G401.6 (cell line): ENCODE results near the gene TMEM106A.
"Not testable (repeated sequence)": the region's sequence is repeated elsewhere in the genome, so short reads cannot be mapped to it uniquely, and the experiment has no call there.

Experiments
- FAIRE-seq: peaks from 2 replicates; lab custom pipeline; 2012; peaks lifted over from hg19 to GRCh38; lab: Jason Lieb, UNC

Gene TMEM106A

GRCh38 chr17:43211480-43212402 is at the start of gene TMEM106A:
TMEM106A (plus strand) TSS chr17:43211875; CDS start chr17:43213042, 1,167 bp downstream.
- no peak for FAIRE-seq

- FAIRE-seq: not testable (repeated sequence)
Observed at GRCh38 chr17:43165971-43166370, 45.7 kb upstream of the TMEM106A start.

- FAIRE-seq: no peak
Observed at GRCh38 chr17:43169561-43170139, 42.0 kb upstream of the TMEM106A start.

- peak; percentile 97 for FAIRE-seq
Observed at GRCh38 chr17:43170140-43170765, 41.4 kb upstream of the TMEM106A start.

GRCh38 chr17:43170766-43171585 is 40.7 kb upstream of the TMEM106A start, which contains the start of gene NBR1:
NBR1 (plus strand) TSS chr17:43171214; CDS start chr17:43175800, 4,586 bp downstream.
- peak; percentile 98 for FAIRE-seq

- FAIRE-seq: no peak
Observed at GRCh38 chr17:43171586-43172487, 39.8 kb upstream of the TMEM106A start.

GRCh38 chr17:43175213-43176118 is 36.2 kb upstream of the TMEM106A start:
- FAIRE-seq: no peak

- no peak for FAIRE-seq
Observed at GRCh38 chr17:43176119-43176570, 35.5 kb upstream of the TMEM106A start.

- FAIRE-seq: no peak
Observed at GRCh38 chr17:43183921-43184320, 27.8 kb upstream of the TMEM106A start.

- FAIRE-seq: not testable (repeated sequence)
Observed at GRCh38 chr17:43186656-43187055, 25.0 kb upstream of the TMEM106A start.

- FAIRE-seq: no peak
Observed at GRCh38 chr17:43193251-43193650, 18.4 kb upstream of the TMEM106A start.

- no peak for FAIRE-seq
Observed at GRCh38 chr17:43199633-43200032, 12.0 kb upstream of the TMEM106A start.

GRCh38 chr17:43200127-43200526 is 11.5 kb upstream of the TMEM106A start:
- FAIRE-seq: no peak

GRCh38 chr17:43203013-43203412 is 8.7 kb upstream of the TMEM106A start:
- FAIRE-seq: not testable (repeated sequence)

GRCh38 chr17:43210576-43210975 is 1.1 kb upstream of the TMEM106A start:
- FAIRE-seq: no peak

- FAIRE-seq: no peak
Observed at GRCh38 chr17:43211123-43211479, 574 bp upstream of the TMEM106A start.

GRCh38 chr17:43212641-43213490 is 1.2 kb downstream of the TMEM106A start:
- FAIRE-seq: no peak

- no peak for FAIRE-seq
Observed at GRCh38 chr17:43213545-43213944, 1.9 kb downstream of the TMEM106A start.

- FAIRE-seq: no peak
Observed at GRCh38 chr17:43215341-43215740, 3.7 kb downstream of the TMEM106A start.
